DMS53 (cell line): ENCODE results near the gene ADAM29.
"Not testable (repeated sequence)": the region's sequence is repeated elsewhere in the genome, so short reads cannot be mapped to it uniquely, and the experiment has no call there.

ENCODE experiments used
- DNase-seq: peaks from one replicate; lab custom pipeline; 2025; lab: John Stamatoyannopoulos, UW

ADAM29 gene

DNA sequence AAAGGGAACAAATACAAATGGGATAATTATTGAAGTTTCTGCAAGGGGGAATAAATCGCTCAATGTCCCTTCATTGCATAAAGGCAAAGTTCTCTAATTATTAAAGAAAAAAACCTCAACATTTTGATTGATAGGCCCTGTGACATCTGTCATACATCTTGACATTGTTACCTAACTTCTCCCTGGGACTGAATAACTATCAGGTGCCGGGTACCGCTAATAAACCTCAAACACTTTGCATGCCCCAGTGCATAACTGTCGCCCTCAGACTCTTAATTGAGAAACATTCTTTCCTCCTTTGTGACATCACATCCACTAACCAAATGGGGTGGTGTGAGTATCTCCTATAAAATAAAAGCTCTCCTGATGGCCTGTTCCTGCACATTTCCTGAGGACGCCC lies at the start of gene ADAM29:
TSS of gene ADAM29 (plus strand) at position 301 of the 400 bp plus-strand sequence. CDS start 57,168 bp downstream, outside the sequence.
- DNase-seq, result no peak

DNA sequence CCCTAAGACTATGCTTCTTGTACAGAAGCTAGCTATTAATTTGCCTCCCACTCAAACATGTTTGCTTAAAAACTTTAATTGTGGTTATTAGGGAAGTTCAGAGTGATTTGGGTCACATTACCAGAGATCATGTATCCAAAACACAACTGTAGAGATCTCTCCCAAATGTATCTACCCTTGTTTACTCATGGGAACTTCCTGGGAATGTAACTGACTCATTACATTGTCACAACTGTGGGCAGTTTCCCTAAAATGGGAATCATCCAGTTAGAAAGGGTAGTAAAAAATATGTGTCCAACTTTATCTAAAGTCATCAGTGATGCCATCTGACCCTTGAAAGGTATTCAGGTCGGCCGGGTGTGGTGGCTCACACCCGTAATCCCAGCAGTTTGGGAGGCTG lies 48.8 kb upstream of the ADAM29 start:
- no peak for DNase-seq

DNA sequence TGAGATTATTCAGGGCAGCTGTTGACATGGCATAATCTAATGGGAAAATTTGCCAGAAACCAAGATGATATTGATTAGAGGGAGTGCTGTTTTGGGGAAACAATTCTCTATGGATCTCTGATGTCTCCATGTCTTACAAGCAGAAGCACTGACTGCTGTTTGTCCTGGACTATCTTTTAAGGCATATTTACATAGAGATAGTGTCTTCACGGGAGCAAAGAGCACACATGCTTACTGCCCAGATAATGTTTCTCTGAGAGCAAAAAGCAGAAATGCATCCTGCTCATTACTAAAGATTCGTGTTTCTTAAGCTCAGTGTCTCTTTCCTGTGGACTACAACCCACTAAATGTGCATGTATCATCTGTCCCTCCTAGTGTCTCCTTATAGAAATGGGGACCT lies 47.8 kb upstream of the ADAM29 start:
- DNase-seq, result peak; percentile 22

DNA sequence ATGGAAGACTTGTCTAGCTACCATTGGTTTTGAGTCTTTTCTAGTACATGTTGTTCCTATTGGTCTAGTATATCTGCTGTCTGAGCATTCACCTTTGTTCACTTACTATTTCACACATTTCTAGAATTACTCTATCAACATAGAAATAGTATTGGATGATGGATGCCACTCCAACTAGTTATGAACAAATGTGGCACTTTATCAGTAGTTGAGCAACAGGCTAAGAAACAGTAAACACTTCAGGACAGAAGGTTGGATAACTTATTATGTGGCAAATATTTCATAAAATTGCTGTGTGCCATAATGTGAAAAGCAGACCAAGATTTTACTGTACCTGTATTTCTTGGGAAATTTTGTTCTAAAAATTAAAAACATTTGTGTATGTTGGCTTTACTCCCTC lies 46.8 kb upstream of the ADAM29 start:
- no peak for DNase-seq

DNA sequence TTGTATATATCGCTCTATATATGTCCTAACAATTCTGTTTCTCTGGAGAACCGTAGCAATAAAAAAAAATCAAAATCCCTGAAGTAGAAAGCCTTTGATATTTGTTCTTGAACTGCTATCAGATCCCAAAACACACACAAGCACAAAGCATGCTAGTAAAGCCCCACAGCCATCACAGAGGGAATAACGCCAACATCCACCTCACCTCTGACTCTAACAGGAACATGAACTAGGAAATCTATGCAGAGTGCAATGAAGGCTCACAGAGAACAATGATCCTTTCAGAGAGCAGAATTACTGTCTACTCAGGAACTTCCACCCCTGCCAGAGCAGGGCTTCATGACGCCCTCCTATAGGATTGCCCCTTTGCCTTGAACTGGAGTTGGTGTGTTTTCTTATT lies 45.0 kb upstream of the ADAM29 start:
- not testable (repeated sequence) for DNase-seq

DNA sequence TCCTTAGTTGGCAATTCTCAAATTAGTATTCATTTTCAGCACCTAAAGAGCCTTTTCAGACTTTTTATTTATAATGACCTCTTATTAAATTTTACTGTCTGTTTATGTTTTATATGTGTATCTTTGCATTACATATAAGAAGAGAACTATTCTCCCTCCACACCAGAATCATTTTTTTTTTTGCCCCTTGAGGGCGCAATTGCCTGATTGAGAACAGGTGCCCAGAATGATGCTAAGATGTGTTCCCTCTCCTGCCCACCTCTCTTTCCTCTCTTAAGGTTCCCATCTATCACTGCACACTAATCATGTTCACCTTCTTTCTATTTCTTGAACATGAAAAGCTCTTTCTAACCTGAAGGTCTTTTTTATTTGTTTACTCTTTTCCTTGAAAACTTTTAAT lies 44.2 kb upstream of the ADAM29 start:
- peak; percentile 66 for DNase-seq

DNA sequence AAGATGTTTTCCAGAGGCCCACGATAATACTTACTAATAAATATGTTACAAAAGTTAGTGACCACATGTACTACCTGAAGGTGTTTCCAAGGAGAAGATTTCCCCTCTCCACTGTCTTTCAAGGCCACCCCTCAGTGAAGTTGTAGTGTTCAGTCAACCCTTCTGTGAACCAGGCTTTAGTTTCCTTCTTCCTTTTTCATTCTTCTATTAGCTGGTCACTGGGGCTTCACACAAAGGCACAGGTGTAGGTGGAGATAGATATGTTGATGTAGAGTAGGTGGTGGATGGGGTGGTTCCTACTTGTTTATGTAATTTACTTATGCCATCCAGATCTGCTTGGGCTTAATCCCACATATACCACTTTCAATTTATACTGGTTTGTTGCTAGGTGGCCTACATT lies 43.3 kb upstream of the ADAM29 start:
- no peak for DNase-seq

DNA sequence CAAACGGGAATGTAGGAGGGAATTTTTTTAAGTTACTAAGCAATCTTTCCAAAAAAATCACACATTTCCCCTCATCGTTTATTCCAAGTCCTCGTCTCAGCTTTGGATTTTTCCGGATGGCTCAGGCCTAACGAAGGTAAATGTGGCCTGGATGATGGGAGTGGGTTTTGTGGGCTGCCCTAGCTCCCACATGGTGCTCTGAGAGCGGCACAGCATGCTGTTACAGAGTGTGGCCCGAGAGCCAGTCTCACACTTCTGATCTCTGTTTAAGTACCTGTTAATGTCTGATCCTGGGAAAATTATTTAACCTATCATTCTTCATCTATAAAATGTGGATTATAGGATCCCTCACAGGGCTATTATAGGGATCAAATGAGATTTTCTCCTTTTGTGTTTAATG lies 38.2 kb upstream of the ADAM29 start:
- no peak for DNase-seq

DNA sequence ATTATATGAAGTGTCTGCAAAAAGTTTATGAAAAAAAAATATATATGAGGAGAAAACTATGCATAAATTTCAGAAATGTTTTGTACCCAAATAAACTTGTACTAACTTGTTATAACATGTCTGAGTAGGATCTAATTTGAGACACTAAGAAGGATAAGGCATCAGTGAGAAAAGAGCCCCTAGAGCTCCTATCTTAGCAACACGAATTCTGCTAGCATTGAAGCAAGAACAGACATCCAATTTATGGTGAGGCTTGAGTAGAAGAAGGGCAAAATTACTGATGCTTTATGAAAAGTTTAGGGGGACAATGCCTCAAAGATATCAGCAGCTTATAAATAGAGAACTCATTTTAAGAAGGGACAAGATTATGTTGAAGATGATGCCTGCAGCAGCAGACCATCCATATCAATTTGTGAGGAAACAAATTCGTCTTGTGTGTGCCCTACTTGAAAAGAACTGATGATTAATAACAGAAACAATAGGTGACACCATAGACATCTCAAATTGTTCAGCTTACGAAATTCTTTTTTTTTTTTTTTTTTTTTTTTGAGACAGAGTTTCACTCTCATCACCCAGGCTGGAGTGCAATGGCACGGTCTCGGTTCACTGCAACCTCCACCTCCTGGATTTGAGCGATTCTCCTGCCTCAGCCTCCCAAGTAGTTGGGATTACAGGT lies 35.7 kb upstream of the ADAM29 start:
- no peak for DNase-seq

DNA sequence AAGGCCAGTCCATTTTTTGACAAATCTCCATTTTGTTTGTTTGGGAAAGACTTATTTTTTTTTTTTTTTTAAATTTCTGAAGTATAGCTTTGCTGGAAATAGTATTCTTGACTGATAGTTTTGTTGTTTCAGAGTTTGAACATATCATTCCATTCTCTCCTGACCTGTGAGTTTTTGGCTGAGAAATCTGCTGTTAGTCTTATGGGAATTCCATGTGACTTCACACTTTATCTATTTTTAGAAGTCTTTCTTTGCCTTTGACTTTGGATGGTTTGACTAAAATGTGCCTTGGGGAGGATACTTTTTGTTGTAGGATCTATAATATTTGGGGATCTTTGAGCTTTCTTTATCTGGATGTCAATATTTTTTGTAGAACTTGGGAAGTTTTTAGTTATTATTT lies 10.7 kb upstream of the ADAM29 start:
- no peak for DNase-seq

DNA sequence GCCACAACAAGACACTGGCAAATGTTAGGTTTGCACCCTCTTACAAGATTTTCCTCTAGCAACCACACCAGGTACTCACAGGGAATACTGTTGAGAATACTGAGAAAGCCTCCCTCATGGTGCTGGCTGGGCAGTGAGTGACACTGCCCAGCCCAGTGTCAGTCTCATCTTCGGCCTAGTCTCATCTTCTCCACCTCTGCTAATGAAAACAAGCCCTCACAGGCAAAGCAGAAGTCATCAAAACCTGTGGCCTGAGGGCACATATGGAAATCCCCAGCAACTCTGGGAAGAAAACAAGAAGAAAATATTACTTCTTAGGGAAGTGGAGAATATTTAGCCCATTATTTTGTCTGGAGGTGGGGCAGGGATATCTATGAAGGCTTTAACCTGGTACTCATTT lies 7.9 kb upstream of the ADAM29 start:
- no peak for DNase-seq

DNA sequence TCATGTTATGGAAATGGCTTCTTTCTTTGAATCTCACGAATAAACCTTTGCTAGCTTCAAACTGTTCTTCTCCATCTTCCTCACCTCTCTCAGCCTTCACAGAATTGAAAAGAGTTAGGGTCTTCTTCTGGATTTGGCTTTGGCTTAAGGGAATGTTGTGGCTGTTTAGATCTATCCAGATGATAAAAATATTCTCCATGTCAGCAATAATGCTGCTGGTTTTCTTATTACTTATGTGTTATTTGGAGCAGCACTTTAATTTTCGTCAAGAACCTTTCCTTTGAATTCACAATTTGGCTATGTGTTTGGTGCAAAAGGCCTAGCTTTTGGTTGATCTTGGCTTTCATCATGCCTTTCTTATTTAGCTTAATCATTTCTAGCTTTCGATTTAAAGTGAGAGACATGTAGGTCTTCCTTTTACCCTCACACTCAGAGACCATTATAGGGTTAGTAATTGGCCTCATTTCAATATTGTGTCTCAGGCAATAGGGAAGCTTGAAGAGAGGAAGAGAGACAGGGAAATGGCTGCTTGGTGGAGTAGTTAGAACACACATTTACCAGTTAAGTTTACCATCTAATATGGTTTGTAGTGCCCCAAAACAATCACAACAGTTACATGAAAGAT lies 5.1 kb upstream of the ADAM29 start:
- DNase-seq, result no peak

DNA sequence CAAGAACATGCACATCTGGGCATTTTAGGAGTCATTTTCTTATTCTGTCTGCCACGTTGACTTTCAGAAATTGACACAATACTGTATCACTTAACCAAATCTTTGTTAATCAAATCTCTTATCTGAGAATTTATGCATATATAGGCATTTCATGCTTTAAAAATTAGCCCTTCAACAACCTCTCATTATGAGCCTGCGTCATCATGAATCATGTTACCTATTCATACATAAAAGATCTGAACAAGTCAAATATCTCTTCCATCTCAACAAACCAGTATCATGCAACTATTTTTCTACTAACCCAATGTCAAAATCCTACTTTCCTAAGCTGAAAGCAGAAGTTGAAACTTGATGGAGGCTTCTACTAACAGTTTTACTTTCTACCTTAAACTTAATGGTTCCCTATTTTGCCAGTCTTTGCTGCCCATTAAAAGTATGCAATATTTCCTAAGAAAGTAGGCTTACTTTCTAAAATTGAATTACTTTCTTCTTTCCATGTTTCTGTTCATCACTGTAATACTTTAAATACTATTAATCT lies 1.8 kb downstream of the ADAM29 start:
- DNase-seq, result no peak

DNA sequence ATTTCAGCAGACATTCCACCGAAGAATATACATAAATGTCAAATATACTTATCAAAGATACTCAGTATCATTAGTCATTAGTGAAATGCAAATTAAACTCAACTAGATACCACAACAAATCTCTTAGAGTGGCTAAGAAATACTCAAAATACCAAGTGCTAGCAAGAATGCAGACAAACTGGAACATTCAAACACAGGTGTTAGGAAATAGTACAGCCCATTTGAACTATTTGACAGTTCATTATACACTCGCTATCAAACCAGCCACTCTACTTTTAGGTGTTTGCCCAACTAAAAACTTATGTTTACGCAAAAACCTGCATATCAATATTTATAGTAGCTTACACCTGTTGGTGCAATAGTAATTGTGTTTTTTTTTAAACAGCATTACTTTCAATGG lies 8.8 kb downstream of the ADAM29 start:
- DNase-seq, result no peak

DNA sequence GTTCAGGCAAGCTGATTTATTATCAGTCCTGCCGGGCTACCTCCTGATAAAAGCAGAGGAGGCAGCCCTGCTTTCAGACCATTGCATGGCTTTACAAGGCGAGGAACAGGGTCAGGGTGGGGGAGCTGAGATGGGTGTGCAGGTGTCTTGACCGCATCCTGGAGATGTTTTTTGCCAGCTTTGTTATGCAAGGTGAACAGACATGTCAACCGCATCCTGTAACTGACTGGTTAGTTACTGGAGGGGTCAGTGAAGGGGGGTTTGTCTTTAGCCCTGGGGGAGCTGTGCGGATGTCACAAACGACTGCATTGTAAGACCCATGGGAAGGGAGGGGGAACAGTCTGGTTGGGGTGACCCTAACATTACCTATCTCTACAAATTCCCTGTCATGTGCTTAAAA lies 10.0 kb downstream of the ADAM29 start:
- no peak for DNase-seq

DNA sequence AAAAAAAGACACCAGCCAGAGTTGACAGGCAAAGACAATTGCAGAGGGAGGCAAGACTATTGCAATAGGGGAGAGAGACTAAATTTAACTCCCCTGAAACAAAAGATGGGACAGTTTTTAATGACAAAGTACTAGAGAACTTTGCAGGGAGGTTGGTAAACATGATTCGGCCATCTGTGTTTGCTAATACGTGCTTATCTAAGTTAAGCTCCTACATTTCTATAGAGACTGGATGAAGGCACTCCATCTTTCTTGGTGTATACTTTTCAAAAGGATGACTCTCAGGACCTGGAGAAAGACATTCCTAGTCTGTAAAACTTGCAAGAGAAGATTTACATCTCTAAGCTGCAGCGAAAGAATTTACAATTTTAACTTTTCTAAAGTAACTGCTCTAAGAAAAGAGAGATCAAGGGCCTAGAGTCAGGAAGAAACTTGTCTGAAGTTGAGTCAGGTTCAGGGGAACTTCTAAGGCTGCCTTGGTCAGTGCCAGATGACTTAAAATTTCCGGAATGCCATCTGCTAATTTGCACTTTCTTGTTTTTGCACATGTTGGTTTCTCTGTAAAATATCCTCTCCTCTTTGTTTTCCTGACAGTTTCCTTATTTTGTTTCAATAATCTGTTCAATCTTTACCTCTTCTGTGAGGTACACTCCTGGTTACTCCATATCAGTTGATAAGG lies 10.6 kb downstream of the ADAM29 start:
- DNase-seq, result no peak

DNA sequence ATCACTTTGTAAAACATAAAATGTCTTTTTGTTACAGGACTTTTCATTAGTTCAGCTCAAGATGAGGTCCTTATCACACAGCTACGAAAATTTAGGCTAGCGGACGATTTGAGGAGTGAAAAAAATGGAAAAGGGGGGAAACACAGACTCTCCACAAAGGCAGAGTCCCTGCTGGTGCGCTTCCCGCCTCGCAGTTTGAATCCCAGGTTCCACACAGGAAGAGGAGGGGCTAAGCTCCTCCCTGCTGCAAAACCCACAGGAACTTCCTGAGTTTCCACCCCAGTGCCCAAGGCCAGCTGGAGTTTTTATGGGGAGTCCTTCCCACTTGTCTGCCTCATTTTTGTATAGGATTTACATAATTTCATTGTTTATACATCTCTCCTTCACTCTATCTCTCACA lies 11.2 kb downstream of the ADAM29 start:
- DNase-seq, result no peak

DNA sequence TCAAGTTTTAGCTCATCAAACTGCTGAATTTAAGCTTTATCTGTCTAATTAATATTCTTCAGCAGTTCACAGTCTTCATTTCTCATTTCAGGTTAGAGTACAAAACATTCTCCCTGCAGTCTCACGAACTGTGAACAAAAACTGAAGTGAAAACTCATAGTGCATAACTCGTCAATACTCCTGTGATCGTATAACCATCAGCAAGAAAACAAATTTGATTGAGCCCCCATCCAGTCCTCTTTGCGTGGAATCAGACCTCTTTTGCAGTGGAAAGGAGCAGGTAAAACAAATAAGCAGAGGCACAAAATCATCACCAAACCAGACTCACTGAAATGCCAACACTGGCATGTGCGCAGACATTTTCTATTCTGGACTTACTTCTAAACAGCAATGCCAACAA lies 12.7 kb downstream of the ADAM29 start:
- no peak for DNase-seq

DNA sequence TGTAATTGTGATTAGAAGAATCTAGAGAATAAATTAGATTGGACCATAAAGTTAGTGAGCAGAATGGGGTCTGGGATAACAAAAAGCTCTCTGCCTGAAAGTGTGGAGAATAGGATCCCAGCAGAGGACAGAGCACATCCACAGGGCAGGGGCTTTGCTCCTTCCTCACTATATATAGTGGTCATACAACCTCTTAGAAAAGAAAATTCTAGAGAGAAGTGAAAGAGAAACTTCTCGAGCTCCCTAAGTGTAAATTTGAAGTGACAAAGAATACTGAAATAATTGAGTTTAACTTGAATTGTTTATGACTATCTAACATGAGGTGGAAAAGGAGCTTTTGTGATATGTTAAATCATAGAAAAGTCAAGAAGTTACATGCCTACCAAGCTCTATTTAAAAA lies 14.9 kb downstream of the ADAM29 start:
- DNase-seq, result no peak

DNA sequence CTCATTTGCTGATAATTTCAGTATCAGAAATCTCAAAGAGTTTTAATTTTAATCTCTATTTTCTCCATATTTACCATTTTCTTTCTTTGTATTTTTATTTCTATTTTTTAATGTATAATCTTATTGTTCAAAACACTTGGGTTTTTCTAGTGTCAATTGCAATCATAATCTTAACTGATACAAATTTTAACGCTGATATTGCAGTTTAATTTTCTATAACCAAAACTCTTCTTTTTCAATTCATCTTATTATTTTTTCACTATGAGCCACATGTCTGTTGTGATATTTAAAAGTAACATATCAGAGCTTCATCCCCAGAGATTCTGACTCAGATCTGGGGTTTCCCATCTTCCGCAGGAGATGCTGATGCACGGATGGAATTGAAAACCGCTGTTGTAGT lies 16.2 kb downstream of the ADAM29 start:
- no peak for DNase-seq

DNA sequence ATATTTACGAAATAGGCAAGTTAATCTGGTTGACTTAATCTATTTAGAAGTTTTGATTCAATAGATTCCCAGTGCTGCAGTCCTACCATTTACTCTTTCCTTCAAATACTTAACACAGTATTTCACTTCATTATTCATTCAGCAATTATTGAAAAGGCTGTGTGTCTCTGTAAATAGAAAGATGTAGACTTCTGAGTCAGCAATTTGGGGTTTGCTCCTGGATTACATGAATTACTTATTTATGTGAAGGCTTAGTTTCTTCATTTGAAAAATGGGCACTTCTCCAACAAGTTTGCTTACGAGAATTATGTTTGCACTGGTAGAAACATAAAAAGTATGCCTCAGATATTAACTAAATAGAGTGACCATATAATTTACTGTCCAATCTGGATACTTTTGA lies 17.4 kb downstream of the ADAM29 start:
- DNase-seq, result no peak

DNA sequence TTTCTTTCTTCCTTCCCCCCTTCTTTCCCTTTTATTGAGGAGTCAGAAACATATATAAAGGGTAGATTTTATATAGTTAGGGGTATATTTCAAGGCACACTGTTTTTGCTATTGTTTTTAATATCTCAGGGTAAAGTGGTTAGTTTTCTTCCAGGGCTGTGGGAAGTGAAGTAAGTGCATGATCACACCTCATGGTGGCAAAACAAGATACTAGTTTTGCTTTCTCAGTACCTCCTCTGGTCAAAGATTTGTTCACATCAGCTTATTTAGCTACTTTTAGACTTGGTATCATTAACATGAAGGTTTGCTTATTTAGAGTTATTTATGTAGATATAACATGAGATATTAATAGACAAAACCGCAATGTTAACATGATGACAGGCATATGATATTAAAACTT lies 21.8 kb downstream of the ADAM29 start:
- no peak for DNase-seq

DNA sequence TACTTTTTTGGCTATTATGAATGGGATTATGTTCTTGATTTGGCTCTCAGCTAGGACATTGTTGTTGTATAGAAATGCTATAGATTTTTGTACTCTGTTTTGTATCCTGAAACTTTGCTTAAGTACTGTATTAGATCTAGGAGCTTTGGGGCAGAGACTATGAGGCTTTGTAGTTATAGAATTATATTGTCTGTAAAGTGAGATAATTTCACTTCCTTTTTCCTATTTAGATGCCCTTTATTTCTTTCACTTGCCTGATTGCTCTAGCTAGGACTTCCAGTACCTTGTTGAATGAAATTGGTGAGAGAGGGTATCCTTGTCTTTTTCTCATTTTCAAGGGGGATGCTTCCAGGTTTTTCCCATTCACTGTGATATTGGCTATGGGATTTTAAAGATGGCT lies 28.1 kb downstream of the ADAM29 start:
- DNase-seq, result no peak
